Tibial artery (tissue), 4 donors: ENCODE measurements around the gene RAB5A.

Experiments
- DNase-seq, 2 donors: peaks; one replicate each; pipeline ENCODE4 v3.0.0-alpha.2; 2019
- H3K27ac ChIP-seq, 2 donors: fragments of 200-600 bp; sonication (generic) in 1 of 2; 1 replicate in 1 of 2; 2 replicates in 1 of 2; pipeline ENCODE4 v1.5.1; 2018 to 2019; ENCODE audit warnings: mild to moderate bottlenecking in 1 of 2
- H3K27me3 ChIP-seq, 2 donors: fragments of 200-600 bp; sonication (generic) in 1 of 2; one replicate each; pipeline versions ENCODE4 v1.5.1 to v1.6.0; 2016 to 2019
- H3K36me3 ChIP-seq, 3 donors: fragments of 200-600 bp; sonication (generic) in 2 of 3; one replicate each; pipeline ENCODE4 v1.5.1; 2016 to 2019; ENCODE audit warnings: mild to moderate bottlenecking in 2 of 3
- H3K4me1 ChIP-seq, 4 donors: fragments of 200-600 bp; sonication (generic) in 2 of 4; 1 replicate in 3 of 4; 2 replicates in 1 of 4; pipeline ENCODE4 v1.5.1; 2016 to 2019
- H3K4me3 ChIP-seq, 2 donors: fragments of 200-600 bp; sonication (generic) in 1 of 2; 1 replicate in 1 of 2; 2 replicates in 1 of 2; pipeline ENCODE4 v1.5.1; 2018 to 2019; ENCODE audit warnings: mild to moderate bottlenecking in 2 of 2
- H3K9me3 ChIP-seq, 3 donors: fragments of 200-600 bp; sonication (generic) in 1 of 3; one replicate each; pipeline ENCODE4 v1.5.1; 2016 to 2019
- CTCF ChIP-seq, 2 experiments: fragments of 200-600 bp in 1 of 2; fragments of 450-650 bp in 1 of 2; IDR thresholded peaks; one replicate each; pipeline ENCODE4 v1.5.1; 2017 to 2019; ENCODE audit warnings: antibody characterized with exemption in 2 of 2, mild to moderate bottlenecking in 1 of 2, moderate library complexity in 1 of 2
- intact Hi-C: fragments of 100-400 bp; cut with DNase I; formaldehyde crosslinking; loops from one replicate; pipeline ENCODE4 v1.15.0; 2023; ENCODE audit warnings: low total_unique reads

The RAB5A gene

GRCh38 chr3:19931180-19931692, 15.7 kb upstream of the RAB5A start:
- Histone ChIP-seq H3K4me3 (no peak overlapping the region), H3K9me3 (no peaks in the 10 kb centered on the region), H3K27me3 (no peaks in the 10 kb centered on the region), H3K36me3 (no peaks in the 10 kb centered on the region), H3K4me1 (no peaks in the 10 kb centered on the region), H3K27ac (no peak overlapping the region)
- intact Hi-C loops: no loop called here
- no peak for TF ChIP-seq CTCF (IDR thresholded peaks at IDR 0.05)
- DNase-seq: no peak

DNA sequence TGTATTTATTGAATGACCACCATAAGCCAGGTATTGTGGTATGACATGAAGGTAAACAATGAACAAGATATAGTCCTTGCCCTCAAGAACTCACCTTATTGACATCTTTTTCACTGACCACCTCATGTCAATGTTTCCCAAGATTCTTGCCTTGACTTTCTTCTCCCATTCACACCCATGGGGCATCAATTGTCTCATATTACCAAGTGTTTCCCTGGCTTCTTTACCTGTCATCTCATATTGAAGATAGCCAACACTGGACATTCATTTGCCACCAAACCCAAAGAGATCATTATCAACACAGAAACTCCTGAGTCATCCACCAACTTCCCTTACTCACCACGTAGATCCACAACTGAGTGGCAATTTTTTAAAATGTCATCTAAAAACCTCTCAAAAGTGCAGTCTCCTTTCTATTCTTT, 15.1 kb upstream of the RAB5A start:
- Histone ChIP-seq H3K27me3 (no peaks in the 10 kb centered on the region), H3K27ac (no peak overlapping the region), H3K36me3 (no peaks in the 10 kb centered on the region), H3K4me3 (no peak overlapping the region), H3K9me3 (no peaks in the 10 kb centered on the region), H3K4me1 (no peaks in the 10 kb centered on the region)
- TF ChIP-seq CTCF (IDR thresholded peaks at IDR 0.05): no peak
- no peak for DNase-seq
- intact Hi-C loops: no loop called here

- Histone ChIP-seq H3K4me3 (no peak overlapping the region), H3K9me3 (no peaks in the 10 kb centered on the region), H3K27ac (no peak overlapping the region), H3K27me3 (no peaks in the 10 kb centered on the region), H3K4me1 (no peaks in the 10 kb centered on the region), H3K36me3 (no peaks in the 10 kb centered on the region)
- no peak for DNase-seq
- intact Hi-C loops: no loop called here
- TF ChIP-seq CTCF (IDR thresholded peaks at IDR 0.05): no peak
Observed at GRCh38 chr3:19932422-19932821, 14.5 kb upstream of the RAB5A start.

DNA sequence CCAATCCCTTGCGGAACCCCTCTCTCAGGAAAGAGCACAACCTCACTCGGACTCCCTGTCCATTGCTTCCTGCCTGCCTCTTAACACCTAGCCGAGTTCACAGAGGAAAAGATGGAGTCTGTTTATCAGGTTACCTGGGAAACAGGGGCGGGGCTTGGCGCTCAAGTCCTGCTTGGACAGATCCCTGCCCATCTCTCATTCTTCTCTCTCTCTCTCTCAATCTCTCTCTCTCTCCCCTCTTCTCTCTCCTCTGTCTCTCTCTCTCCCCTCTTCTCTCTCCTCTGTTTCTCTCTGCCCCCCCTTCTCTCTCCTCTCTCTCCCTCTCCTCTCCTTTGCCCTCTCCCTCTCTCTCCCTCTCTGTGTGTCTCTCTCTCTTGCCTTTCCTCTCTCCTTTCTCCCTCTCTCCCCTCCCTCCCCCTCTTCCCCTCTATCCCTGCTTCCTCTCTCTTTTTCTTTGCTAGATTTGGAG, 12.8 kb upstream of the RAB5A start, which contains the start of gene EFHB:
Gene EFHB, minus strand, starts transcription at position 120 of the 469 bp plus-strand sequence. CDS start 199 bp downstream, outside the sequence.
- DNase-seq: no peak
- no peak within 1 kb of the TSS for H3K4me3 ChIP-seq
- no peaks in the 10 kb centered on the region for H3K4me1 ChIP-seq
- TF ChIP-seq CTCF (IDR thresholded peaks at IDR 0.05): no peak
- intact Hi-C loops: no loop called here
- no peaks in the 10 kb centered on the region for H3K9me3 ChIP-seq
- H3K36me3 ChIP-seq: no peaks in the 10 kb centered on the region
- no peaks in the 10 kb centered on the region for H3K27me3 ChIP-seq
- H3K27ac ChIP-seq: no peak within 1 kb of the TSS

- Histone ChIP-seq H3K27me3 (no peaks in the 10 kb centered on the region), H3K4me1 (no peaks in the 10 kb centered on the region), H3K27ac (no peak overlapping the region), H3K36me3 (no peaks in the 10 kb centered on the region), H3K4me3 (no peak overlapping the region), H3K9me3 (no peaks in the 10 kb centered on the region)
- intact Hi-C loops: no loop called here
- no peak for TF ChIP-seq CTCF (IDR thresholded peaks at IDR 0.05)
- DNase-seq: no peak
Observed at GRCh38 chr3:19937459-19938294, 9.2 kb upstream of the RAB5A start.
